HG02870 (cell line): ENCODE data around the gene RFX2.

Source experiments
- ATAC-seq: cut with Tn5 transposase; IDR thresholded peaks from one replicate; pipeline ENCODE4 v1.9.1; 2021; ENCODE audit warnings: mild to moderate bottlenecking, moderate library complexity; ENCODE audit not compliant: unreplicated experiment

The RFX2 gene

DNA sequence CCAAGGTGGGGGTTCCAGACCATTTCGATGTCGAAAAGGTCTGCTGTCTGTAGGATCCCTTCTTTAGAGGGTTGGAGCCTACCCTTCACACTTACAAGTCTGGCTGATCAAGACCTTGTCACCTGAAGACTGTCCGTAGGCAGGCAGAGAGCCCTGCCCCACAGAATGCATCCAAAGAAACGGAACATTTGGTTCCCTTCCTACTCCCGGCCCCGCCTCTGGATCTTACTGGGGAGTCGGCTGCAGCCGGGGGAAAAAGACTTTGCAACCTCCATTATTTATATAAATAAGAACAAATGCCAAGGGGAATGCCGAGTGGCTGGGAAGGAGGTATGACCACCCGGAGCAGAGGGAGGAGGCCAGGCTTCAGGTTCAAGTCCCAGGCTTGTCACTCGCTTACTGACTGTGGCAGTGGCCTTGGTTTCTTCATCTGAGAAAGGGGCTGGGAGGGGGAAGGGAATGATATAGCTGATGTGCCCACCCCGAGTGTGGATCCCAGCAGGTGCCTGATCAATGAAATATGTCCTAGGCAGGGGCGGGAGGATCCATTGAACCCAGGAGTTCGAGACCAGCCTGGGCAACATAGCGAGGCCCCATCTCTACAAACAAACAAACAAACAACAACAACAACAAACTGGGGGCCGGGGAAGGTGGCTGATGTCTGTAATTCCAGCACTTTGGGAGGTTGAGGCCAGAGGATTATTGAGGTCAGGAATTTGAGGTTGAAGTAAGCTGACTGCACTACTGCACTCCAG lies 48.7 kb downstream of the RFX2 start:
- ATAC-seq = no peak

- no peak for ATAC-seq
Measured at GRCh38 chr19:6060600-6061375, 49.5 kb downstream of the RFX2 start.

GRCh38 chr19:6059988-6060599 lies 50.2 kb downstream of the RFX2 start:
- ATAC-seq = no peak

DNA sequence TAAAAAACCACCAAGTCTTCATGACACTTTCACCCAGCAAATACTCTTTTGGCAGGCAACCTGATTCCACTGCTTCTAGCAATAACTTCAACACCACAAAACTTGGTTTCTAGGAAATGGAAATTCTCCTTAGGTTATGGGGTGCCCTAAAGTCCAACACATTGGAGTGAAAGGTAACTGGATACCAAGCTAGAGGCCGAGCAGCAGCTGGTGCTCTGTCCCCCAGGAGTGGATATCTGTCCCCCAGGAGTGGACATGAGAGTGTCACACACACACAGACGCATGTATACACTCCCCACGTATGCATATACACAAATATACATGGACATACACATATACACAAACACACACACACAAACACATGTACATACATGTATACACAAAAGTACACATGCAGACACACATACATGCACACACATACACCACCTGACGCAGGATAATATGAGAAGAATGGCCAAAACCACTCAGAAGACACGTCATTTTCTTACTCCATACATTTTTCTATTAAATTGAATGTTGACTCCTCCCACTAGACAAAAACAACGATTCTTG lies 50.8 kb downstream of the RFX2 start:
- ATAC-seq = no peak

DNA sequence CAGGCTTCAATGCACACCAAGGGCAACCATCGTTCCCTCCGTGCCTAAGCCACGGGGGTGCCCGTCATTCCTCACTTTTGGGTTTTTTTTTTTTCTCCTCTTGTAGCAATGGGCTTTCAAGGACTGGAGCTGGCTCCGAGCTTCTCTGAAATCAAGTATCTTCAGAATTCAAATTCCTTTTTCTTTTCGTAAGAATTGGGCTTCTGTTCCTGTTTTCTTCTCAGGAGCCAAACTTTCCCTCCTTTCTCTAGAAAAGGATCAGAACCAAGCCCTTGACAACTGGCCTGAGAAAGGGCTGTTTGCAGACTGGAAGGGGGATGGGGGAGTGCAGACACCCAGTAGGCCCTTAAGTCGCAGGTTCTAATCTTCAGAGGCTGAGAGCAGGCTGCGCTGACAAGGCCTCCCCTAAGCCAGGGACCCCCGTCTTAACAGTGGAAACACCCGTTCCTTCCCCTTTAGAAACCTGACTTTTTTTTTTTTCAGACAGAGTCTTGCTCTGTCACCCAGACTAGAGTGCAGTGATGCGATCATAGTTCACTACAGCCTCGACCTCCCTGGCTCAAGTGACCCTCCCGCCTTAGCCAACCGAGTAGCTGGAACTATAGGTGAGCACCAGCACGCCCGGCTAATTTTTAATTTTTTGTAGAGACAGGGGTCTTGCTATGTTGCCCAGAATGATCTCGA lies 51.6 kb downstream of the RFX2 start:
- ATAC-seq = no peak

GRCh38 chr19:6057651-6058517 lies 52.4 kb downstream of the RFX2 start:
- ATAC-seq = no peak

- no peak for ATAC-seq
Measured at GRCh38 chr19:6056801-6057650, 53.3 kb downstream of the RFX2 start.

DNA sequence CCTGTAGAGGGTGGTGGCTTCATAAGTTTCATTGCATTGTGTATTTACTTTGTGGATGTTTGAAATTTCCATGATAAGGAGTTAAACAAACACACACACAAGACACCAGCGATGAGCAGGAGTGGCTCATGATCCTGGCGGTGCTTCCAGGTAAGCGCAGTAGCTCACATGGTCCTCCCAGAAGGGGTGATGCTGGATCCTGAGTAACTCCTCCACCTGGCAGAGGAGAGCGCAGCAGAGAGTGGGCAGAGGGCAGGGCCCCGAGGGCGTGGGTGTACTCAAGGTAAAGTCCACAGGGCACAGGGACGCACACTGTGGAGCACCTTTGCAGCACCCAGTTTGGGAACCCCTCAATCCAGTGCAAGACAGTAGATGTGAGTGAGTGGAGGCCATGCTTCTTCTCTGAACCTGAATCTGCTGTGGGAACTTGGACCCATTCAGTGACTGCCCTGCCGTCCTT lies 54.0 kb downstream of the RFX2 start:
- no peak for ATAC-seq

DNA sequence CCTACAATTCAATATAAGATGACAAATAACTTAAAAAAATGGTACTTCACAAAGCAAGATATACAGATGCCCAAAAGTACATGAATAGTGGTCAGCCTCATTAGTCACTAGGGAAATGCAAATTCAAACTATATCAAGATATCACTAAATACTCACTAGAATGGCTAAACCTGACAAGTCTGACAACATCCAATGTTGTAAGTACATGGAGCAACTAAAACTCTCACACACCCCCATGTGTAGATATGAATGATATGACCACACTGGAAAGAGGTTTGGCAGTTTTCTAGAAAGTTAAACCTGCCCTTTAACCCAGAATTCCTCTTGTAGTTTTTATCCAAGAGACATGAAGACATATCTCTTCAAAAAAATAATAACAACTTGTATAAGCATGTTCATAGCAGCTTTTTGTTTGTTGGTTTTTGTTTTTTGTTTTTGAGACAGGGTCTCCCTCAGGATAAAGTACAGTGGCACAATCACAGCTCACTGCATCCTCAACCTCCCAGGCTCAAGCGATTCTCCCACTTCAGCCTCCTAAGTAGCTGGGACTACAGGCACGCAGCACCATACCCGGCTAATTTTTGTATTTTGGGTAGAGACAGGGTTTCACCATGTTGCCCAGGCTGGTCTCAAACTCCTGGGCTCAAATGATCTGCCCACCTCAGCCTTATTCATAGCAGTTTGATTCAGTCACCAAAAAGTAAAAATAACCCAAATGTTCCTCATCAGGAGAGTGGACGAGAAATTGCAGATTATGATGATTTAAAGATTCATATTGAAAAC lies 55.1 kb downstream of the RFX2 start:
- no peak for ATAC-seq

- no peak for ATAC-seq
Measured at GRCh38 chr19:6048793-6049405, 61.4 kb downstream of the RFX2 start.

DNA sequence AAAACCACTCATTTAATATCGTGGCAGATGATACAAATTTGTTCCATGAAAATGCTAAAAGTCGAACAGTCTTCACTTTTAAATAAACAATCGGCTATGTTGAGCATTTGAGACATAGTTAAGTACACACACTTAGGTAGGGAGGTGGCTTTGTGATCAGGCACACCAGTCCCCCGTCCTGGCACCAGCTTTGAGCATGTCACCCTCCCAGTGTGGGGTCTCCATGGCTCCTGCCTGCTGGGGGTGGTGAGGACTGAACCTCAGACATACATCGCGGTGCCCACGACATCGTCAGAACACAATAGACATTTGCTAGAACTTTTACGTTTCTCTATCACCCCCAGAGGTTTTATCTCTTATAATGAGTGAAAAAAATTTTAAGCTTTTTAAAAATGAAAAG lies 62.0 kb downstream of the RFX2 start:
- ATAC-seq = no peak

DNA sequence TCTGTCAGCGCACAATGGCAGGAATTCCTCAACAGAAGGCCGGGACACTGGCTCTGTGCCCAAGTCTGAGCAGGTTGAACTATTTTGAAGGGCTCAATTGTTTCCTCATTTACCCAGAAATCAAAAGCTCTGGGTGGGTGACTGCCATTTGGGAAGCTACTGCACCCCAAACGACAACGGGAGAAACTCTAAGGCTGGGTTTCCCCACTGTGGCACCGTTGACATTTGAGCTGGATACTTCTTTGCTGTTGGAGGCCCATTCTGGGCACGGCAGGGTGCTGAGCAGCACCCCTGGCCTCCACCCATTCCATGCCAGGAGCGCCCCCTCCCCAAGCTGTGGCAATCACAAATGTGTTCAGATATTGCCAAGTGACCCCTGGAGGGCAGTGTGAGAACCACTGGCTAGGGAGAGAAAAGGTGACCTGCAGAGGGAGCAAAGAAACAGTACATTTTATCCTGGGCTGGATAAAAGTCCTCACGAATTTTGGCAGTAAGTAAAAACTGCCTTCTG lies 62.5 kb downstream of the RFX2 start:
- no peak for ATAC-seq

- no peak for ATAC-seq
Measured at GRCh38 chr19:6047256-6047655, 63.0 kb downstream of the RFX2 start.

DNA sequence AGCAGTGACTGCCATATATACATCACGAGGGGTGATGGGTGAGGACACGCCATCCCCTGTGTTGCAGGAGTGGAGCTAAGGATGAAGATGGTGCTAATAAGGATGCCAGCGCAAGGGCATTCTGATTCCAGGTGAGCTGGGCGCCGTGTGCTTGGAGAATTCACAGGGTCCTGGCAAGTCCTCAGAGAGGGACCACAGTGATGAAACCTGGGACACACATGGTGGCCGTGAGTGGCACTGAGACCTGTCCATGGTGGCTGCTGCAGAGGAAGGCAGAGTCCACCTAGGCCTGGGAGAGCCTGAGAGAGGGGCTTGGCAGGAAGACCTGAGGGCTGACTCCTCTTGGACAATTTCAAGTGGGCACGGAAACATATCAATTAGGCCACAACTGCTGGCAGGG lies 65.2 kb downstream of the RFX2 start:
- no peak for ATAC-seq

- ATAC-seq = no peak
Measured at GRCh38 chr19:6044056-6044805, 66.1 kb downstream of the RFX2 start.

GRCh38 chr19:6042776-6043726 lies 67.2 kb downstream of the RFX2 start:
- ATAC-seq = no peak
